ENCODE data around the gene MAPKAP1. TPM values are rescaled to one million over a fixed set of nuclear protein-coding genes. Genes with fewer than 3 reads are reported as not detected.

Gene MAPKAP1
- total and polyA plus RNA-seq, 2 of the 13 experiments (the other 11 are each of a cell fraction or from before 2014, with no cell fraction given): 45.0 to 64.3 TPM

GRCh38 chr9:125409637-125410521 lies 297.1 kb downstream of the MAPKAP1 start (continued):
- TF ChIP-seq, protein P1, sequence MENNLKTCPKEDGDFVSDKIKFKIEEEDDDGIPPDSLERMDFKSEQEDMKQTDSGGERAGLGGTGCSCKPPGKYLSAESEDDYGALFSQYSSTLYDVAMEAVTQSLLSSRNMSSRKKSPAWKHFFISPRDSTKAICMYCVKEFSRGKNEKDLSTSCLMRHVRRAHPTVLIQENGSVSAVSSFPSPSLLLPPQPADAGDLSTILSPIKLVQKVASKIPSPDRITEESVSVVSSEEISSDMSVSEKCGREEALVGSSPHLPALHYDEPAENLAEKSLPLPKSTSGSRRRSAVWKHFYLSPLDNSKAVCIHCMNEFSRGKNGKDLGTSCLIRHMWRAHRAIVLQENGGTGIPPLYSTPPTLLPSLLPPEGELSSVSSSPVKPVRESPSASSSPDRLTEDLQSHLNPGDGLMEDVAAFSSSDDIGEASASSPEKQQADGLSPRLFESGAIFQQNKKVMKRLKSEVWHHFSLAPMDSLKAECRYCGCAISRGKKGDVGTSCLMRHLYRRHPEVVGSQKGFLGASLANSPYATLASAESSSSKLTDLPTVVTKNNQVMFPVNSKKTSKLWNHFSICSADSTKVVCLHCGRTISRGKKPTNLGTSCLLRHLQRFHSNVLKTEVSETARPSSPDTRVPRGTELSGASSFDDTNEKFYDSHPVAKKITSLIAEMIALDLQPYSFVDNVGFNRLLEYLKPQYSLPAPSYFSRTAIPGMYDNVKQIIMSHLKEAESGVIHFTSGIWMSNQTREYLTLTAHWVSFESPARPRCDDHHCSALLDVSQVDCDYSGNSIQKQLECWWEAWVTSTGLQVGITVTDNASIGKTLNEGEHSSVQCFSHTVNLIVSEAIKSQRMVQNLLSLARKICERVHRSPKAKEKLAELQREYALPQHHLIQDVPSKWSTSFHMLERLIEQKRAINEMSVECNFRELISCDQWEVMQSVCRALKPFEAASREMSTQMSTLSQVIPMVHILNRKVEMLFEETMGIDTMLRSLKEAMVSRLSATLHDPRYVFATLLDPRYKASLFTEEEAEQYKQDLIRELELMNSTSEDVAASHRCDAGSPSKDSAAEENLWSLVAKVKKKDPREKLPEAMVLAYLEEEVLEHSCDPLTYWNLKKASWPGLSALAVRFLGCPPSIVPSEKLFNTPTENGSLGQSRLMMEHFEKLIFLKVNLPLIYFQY (CRISPR knock-in tag; IDR thresholded peaks at IDR 0.05; ENCODE audit: borderline replicate concordance): no peak
- TF ChIP-seq HNRNPK (IDR thresholded peaks at IDR 0.05; ENCODE audit: low read depth, low read length, poor library complexity, severe bottlenecking) (no peak), ZEB1 (IDR thresholded peaks at IDR 0.05; ENCODE audit: insufficient replicate concordance, low read depth) (no peak), SUZ12 (IDR thresholded peaks at IDR 0.05; ENCODE audit: low read depth, low read length) (no peak), YEATS4 (CRISPR knock-in tag; IDR thresholded peaks at IDR 0.05; ENCODE audit: borderline replicate concordance) (no peak), HNF1A (IDR thresholded peaks at IDR 0.05; ENCODE audit: low read depth) (no peak), HNF1A (CRISPR knock-in tag; IDR thresholded peaks at IDR 0.05; ENCODE audit: borderline replicate concordance) (no peak), SNAPC5 (CRISPR knock-in tag; IDR thresholded peaks at IDR 0.05; ENCODE audit: borderline replicate concordance) (no peak), YY1 (IDR thresholded peaks at IDR 0.05; ENCODE audit: insufficient read depth, insufficient replicate concordance, low read depth, low read length) (peak; percentile 58)
- TF ChIP-seq, protein P2, sequence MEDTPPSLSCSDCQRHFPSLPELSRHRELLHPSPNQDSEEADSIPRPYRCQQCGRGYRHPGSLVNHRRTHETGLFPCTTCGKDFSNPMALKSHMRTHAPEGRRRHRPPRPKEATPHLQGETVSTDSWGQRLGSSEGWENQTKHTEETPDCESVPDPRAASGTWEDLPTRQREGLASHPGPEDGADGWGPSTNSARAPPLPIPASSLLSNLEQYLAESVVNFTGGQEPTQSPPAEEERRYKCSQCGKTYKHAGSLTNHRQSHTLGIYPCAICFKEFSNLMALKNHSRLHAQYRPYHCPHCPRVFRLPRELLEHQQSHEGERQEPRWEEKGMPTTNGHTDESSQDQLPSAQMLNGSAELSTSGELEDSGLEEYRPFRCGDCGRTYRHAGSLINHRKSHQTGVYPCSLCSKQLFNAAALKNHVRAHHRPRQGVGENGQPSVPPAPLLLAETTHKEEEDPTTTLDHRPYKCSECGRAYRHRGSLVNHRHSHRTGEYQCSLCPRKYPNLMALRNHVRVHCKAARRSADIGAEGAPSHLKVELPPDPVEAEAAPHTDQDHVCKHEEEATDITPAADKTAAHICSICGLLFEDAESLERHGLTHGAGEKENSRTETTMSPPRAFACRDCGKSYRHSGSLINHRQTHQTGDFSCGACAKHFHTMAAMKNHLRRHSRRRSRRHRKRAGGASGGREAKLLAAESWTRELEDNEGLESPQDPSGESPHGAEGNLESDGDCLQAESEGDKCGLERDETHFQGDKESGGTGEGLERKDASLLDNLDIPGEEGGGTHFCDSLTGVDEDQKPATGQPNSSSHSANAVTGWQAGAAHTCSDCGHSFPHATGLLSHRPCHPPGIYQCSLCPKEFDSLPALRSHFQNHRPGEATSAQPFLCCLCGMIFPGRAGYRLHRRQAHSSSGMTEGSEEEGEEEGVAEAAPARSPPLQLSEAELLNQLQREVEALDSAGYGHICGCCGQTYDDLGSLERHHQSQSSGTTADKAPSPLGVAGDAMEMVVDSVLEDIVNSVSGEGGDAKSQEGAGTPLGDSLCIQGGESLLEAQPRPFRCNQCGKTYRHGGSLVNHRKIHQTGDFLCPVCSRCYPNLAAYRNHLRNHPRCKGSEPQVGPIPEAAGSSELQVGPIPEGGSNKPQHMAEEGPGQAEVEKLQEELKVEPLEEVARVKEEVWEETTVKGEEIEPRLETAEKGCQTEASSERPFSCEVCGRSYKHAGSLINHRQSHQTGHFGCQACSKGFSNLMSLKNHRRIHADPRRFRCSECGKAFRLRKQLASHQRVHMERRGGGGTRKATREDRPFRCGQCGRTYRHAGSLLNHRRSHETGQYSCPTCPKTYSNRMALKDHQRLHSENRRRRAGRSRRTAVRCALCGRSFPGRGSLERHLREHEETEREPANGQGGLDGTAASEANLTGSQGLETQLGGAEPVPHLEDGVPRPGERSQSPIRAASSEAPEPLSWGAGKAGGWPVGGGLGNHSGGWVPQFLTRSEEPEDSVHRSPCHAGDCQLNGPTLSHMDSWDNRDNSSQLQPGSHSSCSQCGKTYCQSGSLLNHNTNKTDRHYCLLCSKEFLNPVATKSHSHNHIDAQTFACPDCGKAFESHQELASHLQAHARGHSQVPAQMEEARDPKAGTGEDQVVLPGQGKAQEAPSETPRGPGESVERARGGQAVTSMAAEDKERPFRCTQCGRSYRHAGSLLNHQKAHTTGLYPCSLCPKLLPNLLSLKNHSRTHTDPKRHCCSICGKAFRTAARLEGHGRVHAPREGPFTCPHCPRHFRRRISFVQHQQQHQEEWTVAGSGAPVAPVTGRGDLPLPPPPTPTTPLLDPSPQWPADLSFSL (CRISPR knock-in tag; IDR thresholded peaks at IDR 0.05): peak; percentile 99

All from HepG2 (cell line).